ENCODE measurements around the gene HPS4.

DNA sequence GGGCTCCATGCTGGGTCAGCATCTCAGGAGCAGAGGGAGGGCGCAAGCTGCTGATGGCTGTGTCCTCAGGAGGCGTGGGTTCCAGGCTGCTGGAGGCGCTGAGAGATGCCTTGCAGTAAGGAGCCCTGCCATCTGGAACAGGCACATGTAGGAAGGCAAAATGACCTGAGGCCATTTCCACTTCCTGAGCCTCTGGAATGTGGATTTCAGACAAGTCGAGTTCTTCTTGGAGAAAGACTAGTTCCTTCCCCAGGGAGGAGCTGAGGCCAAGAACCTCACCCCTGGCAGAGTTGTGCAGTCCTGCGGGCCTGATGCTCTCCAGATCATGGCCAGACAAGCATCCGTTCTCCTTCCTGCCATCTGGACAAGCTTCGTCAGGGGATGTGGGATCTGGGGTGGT lies 19.3 kb downstream of the HPS4 start:
- no peak for TF ChIP-seq ZNF274 (IDR thresholded peaks at IDR 0.05; ENCODE audit: low read depth, low read length)
- no peak for TF ChIP-seq SUZ12 (IDR thresholded peaks at IDR 0.05; ENCODE audit: extremely low read depth, insufficient read depth, insufficient read length)
